Natural killer cell (primary cell): ENCODE measurements around the gene SLC16A6. TPM values are rescaled to one million over a fixed set of nuclear protein-coding genes. Genes with fewer than 3 reads are reported as not detected.
"Not testable (repeated sequence)": the region's sequence is repeated elsewhere in the genome, so short reads cannot be mapped to it uniquely, and the experiment has no call there.

ENCODE experiments used
- ATAC-seq, 3 donors: fragments of 150-1000 bp in 2 of 3; fragments of 200-7000 bp in 1 of 3; cut with Tn5 transposase; 1 replicate in 1 of 3; 2 replicates in 2 of 3; pipeline ENCODE4 v1.10.0; 2021; ENCODE audit warnings: mild to moderate bottlenecking in 2 of 3, moderate library complexity in 2 of 3
- DNase-seq, 2 donors: peaks; one replicate each; pipeline versions ENCODE4 v3.0.0 to v3.0.0-alpha.2; 2013 to 2021; ENCODE audit warnings: mixed read lengths in 1 of 2
- H3K27ac ChIP-seq: one replicate; pipeline ENCODE4 v1.5.1; 2013; ENCODE audit warnings: mild to moderate bottlenecking, low read length
- H3K27me3 ChIP-seq: one replicate; pipeline ENCODE4 v1.6.1; 2013; ENCODE audit warnings: low read length; ENCODE audit not compliant: control insufficient read depth, insufficient read depth
- H3K36me3 ChIP-seq: one replicate; pipeline ENCODE4 v1.6.1; 2013; ENCODE audit warnings: low read length; ENCODE audit not compliant: control insufficient read depth, insufficient read depth
- H3K4me1 ChIP-seq: one replicate; pipeline ENCODE4 v1.6.1; 2013; ENCODE audit warnings: low read length; ENCODE audit not compliant: control insufficient read depth, insufficient read depth
- H3K4me3 ChIP-seq: one replicate; pipeline ENCODE4 v1.5.1; 2013; ENCODE audit warnings: low read length
- H3K9me3 ChIP-seq: one replicate; pipeline ENCODE4 v1.6.1; 2013; ENCODE audit warnings: low read length; ENCODE audit not compliant: control insufficient read depth, insufficient read depth
- H3K27ac Mint-ChIP-seq, 2 donors: one replicate each; pipeline ENCODE4 v1.8.0; 2022; ENCODE audit warnings: mild to moderate bottlenecking in 2 of 2, mixed read lengths in 2 of 2, moderate library complexity in 1 of 2
- H3K27me3 Mint-ChIP-seq, 2 donors: one replicate each; pipeline ENCODE4 v1.8.0; 2022; ENCODE audit warnings: low read depth in 2 of 2, mixed read lengths in 2 of 2
- H3K36me3 Mint-ChIP-seq: one replicate; pipeline ENCODE4 v1.8.0; 2022; ENCODE audit warnings: mixed read lengths
- H3K4me1 Mint-ChIP-seq, 2 donors: one replicate each; pipeline ENCODE4 v1.8.0; 2022; ENCODE audit warnings: mixed read lengths in 2 of 2
- H3K4me3 Mint-ChIP-seq: one replicate; pipeline ENCODE4 v1.8.0; 2022; ENCODE audit warnings: mild to moderate bottlenecking, moderate library complexity, mixed read lengths
- H3K9me3 Mint-ChIP-seq, 2 donors: one replicate each; pipeline ENCODE4 v1.8.0; 2022; ENCODE audit warnings: mixed read lengths in 2 of 2
- WGBS: methylation state at CpG from one replicate; pipeline ENCODE4 v1.1.7; 2013; ENCODE audit warnings: missing lambda C conversion rate; ENCODE audit not compliant: insufficient coverage; 5-methylcytosine and 5-hydroxymethylcytosine counted together
- intact Hi-C: fragments of 100-400 bp; cut with micrococcal nuclease; formaldehyde crosslinking; loops from one replicate; pipeline ENCODE4 v1.14.2; 2022
- total RNA-seq, 4 donors: library from RNA; stranded (reverse); fragments of 120-200 nt in 1 of 4; gene quantifications; one replicate each; pipeline versions ENCODE4 v1.2.3 to v1.2.4, GENCODE V29; 2013 to 2022
- TF ChIP-seq, protein P1 (sequence below): fragments of 200-600 bp; IDR thresholded peaks from one replicate; pipeline ENCODE4 v1.8.0; 2022; ENCODE audit warnings: antibody characterized with exemption

The SLC16A6 gene
- total RNA-seq, 3 donors from 2014 or later (not counting 1 experiment from before 2014, with no cell fraction given): 16.5 to 20.9 (median 19.4) TPM

DNA sequence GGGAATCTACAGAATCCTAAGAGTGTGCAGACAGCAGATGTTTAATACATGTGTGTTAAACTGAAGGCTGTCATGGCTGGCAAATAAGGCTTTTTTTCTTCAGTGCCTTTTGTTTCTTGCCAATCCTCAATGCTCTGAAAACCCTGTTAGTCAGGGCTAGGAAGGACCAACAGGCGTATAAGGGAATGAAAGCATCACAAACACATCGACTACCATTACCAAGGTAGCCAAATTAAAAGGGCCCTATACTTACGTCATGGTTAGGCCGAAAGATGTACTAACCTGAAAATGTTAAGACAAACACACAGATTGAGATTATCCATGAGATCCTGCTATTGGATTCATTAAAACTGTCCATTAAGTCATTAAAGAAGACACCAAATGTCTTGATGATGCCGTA is 13.1 kb downstream of the SLC16A6 start:
- TF ChIP-seq, protein P1, sequence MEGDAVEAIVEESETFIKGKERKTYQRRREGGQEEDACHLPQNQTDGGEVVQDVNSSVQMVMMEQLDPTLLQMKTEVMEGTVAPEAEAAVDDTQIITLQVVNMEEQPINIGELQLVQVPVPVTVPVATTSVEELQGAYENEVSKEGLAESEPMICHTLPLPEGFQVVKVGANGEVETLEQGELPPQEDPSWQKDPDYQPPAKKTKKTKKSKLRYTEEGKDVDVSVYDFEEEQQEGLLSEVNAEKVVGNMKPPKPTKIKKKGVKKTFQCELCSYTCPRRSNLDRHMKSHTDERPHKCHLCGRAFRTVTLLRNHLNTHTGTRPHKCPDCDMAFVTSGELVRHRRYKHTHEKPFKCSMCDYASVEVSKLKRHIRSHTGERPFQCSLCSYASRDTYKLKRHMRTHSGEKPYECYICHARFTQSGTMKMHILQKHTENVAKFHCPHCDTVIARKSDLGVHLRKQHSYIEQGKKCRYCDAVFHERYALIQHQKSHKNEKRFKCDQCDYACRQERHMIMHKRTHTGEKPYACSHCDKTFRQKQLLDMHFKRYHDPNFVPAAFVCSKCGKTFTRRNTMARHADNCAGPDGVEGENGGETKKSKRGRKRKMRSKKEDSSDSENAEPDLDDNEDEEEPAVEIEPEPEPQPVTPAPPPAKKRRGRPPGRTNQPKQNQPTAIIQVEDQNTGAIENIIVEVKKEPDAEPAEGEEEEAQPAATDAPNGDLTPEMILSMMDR: no peak
- Mint-ChIP-seq H3K9me3 (no peaks in the 10 kb centered on the region), H3K4me1 (peaks cover 19 to 25% of the 10 kb centered on the region in 2 donors), H3K27ac (no peak overlapping the region), H3K27me3 (no peaks in the 10 kb centered on the region), H3K36me3 (peaks cover 9% of the 10 kb centered on the region), H3K4me3 (no peak overlapping the region)
- Histone ChIP-seq H3K27ac (no peak overlapping the region), H3K4me3 (no peak overlapping the region), H3K9me3 (no peaks in the 10 kb centered on the region), H3K27me3 (no peaks in the 10 kb centered on the region), H3K36me3 (peaks cover 47% of the 10 kb centered on the region), H3K4me1 (no peaks in the 10 kb centered on the region)
- ATAC-seq (no peak), DNase-seq (no peak)
- WGBS: 96% methylated on average over 5 of the region's 5 CpGs
- intact Hi-C loops: no loop called here

DNA sequence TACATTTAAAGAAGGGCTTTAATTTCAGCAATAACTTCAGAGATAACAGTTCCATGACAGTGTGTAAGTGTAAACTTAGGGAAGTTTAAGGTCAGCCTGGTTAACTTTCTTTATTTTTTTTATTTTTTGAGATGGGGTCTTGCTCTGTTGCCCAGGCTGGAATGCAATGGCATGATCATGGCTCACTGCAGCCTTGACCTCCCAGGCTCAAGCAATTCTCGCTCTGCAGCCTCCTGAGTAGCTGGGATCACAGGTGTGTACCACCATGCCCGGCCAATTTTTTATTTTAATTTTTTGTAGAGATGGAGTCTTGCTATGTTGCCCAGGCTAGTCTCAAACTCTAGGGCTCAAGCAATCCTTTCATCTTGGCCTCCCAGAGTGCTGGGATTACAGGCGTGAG is 14.6 kb downstream of the SLC16A6 start:
- intact Hi-C loops, DNase-seq, H3K27me3 Mint-ChIP-seq, H3K4me1 ChIP-seq, H3K9me3 Mint-ChIP-seq, H3K4me3 Mint-ChIP-seq, H3K27ac Mint-ChIP-seq, ATAC-seq, H3K9me3 ChIP-seq, H3K27ac ChIP-seq, H3K4me3 ChIP-seq, H3K27me3 ChIP-seq: not testable (repeated sequence)
- WGBS: 100% methylated on average over 3 of the region's 3 CpGs
- peaks cover 13% of the 10 kb centered on the region for H3K36me3 Mint-ChIP-seq
- peaks cover 15 to 19% of the 10 kb centered on the region in 2 donors for H3K4me1 Mint-ChIP-seq
- peaks cover 59% of the 10 kb centered on the region for H3K36me3 ChIP-seq

DNA sequence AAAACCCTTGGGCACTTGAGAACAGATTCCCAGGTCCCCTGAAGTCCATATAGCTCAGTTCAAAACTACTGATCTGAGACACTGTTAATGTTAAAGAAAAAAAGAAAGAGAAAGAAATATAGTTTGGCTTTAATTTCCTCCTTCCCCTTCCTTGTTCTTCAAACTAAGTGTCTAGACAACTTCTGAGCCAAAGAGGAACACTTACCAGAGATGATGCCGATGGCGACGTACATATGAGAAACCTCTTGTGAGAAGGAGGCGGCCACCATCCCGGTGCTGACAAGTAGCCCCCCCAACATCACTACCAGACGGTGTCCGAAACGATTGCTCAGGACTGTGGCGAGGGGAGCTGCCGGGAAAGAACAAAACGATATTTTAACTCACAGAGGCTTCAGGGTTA is 17.2 kb downstream of the SLC16A6 start:
- 86% methylated on average over 11 of the region's 11 CpGs for WGBS
- H3K4me3 ChIP-seq: no peak overlapping the region
- H3K4me1 ChIP-seq: no peaks in the 10 kb centered on the region
- ATAC-seq (no peak), DNase-seq (no peak)
- H3K36me3 ChIP-seq: peaks cover 58% of the 10 kb centered on the region
- no peaks in the 10 kb centered on the region for H3K27me3 ChIP-seq
- H3K9me3 ChIP-seq: no peaks in the 10 kb centered on the region
- Mint-ChIP-seq H3K36me3 (peaks cover 13% of the 10 kb centered on the region), H3K9me3 (no peaks in the 10 kb centered on the region), H3K4me1 (peaks cover 0 to 11% of the 10 kb centered on the region in 2 donors), H3K27me3 (no peaks in the 10 kb centered on the region), H3K4me3 (no peak overlapping the region), H3K27ac (peak overlapping the region in 1 of 2 donors; percentile 64)
- H3K27ac ChIP-seq: no peak overlapping the region
- TF ChIP-seq, protein P1: no peak
- intact Hi-C loops: no loop called here

DNA sequence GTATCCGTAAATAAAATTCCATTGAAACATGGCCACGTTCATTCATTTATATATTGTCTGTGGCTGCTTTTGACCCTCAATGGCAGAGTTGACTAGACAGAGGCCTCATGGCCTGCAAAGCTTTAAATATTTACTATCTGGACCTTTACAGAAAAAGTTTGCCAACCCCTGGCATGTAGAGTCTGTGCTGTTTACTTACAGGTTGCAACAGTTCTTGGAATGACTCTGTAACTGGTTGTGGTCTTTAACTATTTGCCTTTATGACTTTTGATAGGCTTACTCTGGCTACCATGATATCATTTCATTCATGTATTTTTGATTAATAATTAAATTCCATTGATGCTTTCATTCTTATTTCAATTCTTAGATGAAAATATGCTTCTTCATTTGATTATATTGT is 25.1 kb downstream of the SLC16A6 start:
- H3K27me3 Mint-ChIP-seq, DNase-seq, H3K27me3 ChIP-seq, intact Hi-C loops, H3K9me3 Mint-ChIP-seq, H3K9me3 ChIP-seq, H3K4me3 ChIP-seq: not testable (repeated sequence)
- H3K27ac ChIP-seq: peak overlapping the region; percentile 47
- peaks cover 23% of the 10 kb centered on the region for H3K4me1 ChIP-seq
- peaks cover 12% of the 10 kb centered on the region for H3K36me3 Mint-ChIP-seq
- H3K36me3 ChIP-seq: peaks cover 18% of the 10 kb centered on the region
- H3K4me3 Mint-ChIP-seq: peak overlapping the region; percentile 82
- peak in 1 of 3 donors; percentile 20 for ATAC-seq
- peaks cover 26 to 48% of the 10 kb centered on the region in 2 donors for H3K4me1 Mint-ChIP-seq
- 47% methylated on average over 2 of the region's 2 CpGs for WGBS
- H3K27ac Mint-ChIP-seq: peak overlapping the region; percentile 82 to 95
